Measurements from ENCODE around the gene CCNL2.
"Not testable (repeated sequence)": the region's sequence is repeated elsewhere in the genome, so short reads cannot be mapped to it uniquely, and the experiment has no call there.

Gene CCNL2

GRCh38 chr1:1415751-1416150, 16.6 kb upstream of the CCNL2 start:
- H3K79me2 ChIP-seq (ENCODE audit: insufficient read depth, low read length) = no peaks in the 10 kb centered on the region
- no peaks in the 10 kb centered on the region for H3K36me3 ChIP-seq (ENCODE audit: insufficient read depth, low read length)
- no peak overlapping the region for H3K27ac ChIP-seq (ENCODE audit: low read length)
- ATAC-seq (ENCODE audit: insufficient read depth, low read depth) = no peak
- no peaks in the 10 kb centered on the region for H3K9me3 ChIP-seq (ENCODE audit: insufficient read depth, low read length, severe bottlenecking)
- no peaks in the 10 kb centered on the region for H3K4me1 ChIP-seq (ENCODE audit: insufficient read depth, low read length)
- no peak overlapping the region for H3K4me3 ChIP-seq (ENCODE audit: low read depth in 1 of 2, low read length in 2 of 2)
- no peak overlapping the region for H3K4me2 ChIP-seq (ENCODE audit: insufficient read depth, low read length)
- H4K20me1 ChIP-seq (ENCODE audit: insufficient read depth, low read length) = no peaks in the 10 kb centered on the region
- no peak overlapping the region for H2AFZ ChIP-seq (ENCODE audit: low read depth, low read length)
- no peak overlapping the region for H3K9ac ChIP-seq (ENCODE audit: low read depth, low read length)
- no peak for DNase-seq
- no peak for TF ChIP-seq EZH2 (IDR thresholded peaks at IDR 0.05; ENCODE audit: borderline replicate concordance, low read depth, low read length, severe bottlenecking)
- no peak for TF ChIP-seq CTCF (IDR thresholded peaks at IDR 0.05; ENCODE audit: borderline replicate concordance, extremely low read depth, low read length, poor library complexity, severe bottlenecking)
- no peaks in the 10 kb centered on the region for H3K27me3 ChIP-seq (ENCODE audit: insufficient read depth, low read length, poor library complexity)

DNA sequence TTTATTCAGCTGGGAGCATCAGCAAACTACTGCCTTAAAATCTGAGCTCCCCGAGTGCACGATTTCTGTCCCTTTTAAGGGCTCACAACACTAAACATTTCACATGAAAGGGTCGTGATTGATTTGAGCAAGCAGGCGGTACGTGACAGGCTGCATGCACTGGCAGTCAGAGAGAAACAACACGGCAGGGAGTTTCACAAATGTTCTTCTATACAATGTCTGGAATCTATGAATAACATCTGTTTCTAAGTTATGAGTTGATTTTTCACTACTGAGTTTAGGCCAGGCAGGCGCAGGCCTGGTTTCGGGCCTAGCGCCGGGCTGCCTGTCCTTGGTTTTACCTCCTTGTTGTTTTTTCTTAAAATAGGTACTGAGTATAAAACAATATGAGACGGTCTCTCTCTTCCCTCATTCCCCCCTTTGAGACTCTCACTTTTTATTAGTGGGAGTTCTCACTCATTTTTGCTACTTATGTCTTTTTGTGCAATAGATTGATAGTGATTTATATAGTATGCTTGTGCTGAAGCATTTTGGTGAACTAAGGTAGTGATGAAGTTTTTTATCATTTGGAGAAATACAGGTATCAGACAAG, 13.3 kb upstream of the CCNL2 start:
- not testable (repeated sequence) for H4K20me1 ChIP-seq (ENCODE audit: insufficient read depth, low read length); H3K9ac ChIP-seq (ENCODE audit: low read depth, low read length); H3K27me3 ChIP-seq (ENCODE audit: insufficient read depth, low read length, poor library complexity); H2AFZ ChIP-seq (ENCODE audit: low read depth, low read length); H3K36me3 ChIP-seq (ENCODE audit: insufficient read depth, low read length); H3K4me3 ChIP-seq (ENCODE audit: low read depth in 1 of 2, low read length in 2 of 2); H3K9me3 ChIP-seq (ENCODE audit: insufficient read depth, low read length, severe bottlenecking); ATAC-seq (ENCODE audit: insufficient read depth, low read depth); H3K4me2 ChIP-seq (ENCODE audit: insufficient read depth, low read length); DNase-seq; H3K27ac ChIP-seq (ENCODE audit: low read length)
- Histone ChIP-seq H3K4me1 (ENCODE audit: insufficient read depth, low read length) (peaks cover 19% of the 10 kb centered on the region), H3K79me2 (ENCODE audit: insufficient read depth, low read length) (peaks cover 18% of the 10 kb centered on the region)

- TF ChIP-seq CTCF (IDR thresholded peaks at IDR 0.05; ENCODE audit: borderline replicate concordance, extremely low read depth, low read length, poor library complexity, severe bottlenecking) (no peak), EZH2 (IDR thresholded peaks at IDR 0.05; ENCODE audit: borderline replicate concordance, low read depth, low read length, severe bottlenecking) (no peak)
- Histone ChIP-seq H3K9me3 (ENCODE audit: insufficient read depth, low read length, severe bottlenecking) (no peaks in the 10 kb centered on the region), H3K27ac (ENCODE audit: low read length) (no peak overlapping the region), H3K4me3 (ENCODE audit: low read depth in 1 of 2, low read length in 2 of 2) (no peak overlapping the region), H3K27me3 (ENCODE audit: insufficient read depth, low read length, poor library complexity) (no peaks in the 10 kb centered on the region), H3K4me1 (ENCODE audit: insufficient read depth, low read length) (peaks cover 19% of the 10 kb centered on the region), H3K36me3 (ENCODE audit: insufficient read depth, low read length) (peaks cover 7% of the 10 kb centered on the region; the same call in 1 of the 2 replicates), H4K20me1 (ENCODE audit: insufficient read depth, low read length) (peaks cover 10% of the 10 kb centered on the region; the same call in 1 of the 2 replicates), H2AFZ (ENCODE audit: low read depth, low read length) (no peak overlapping the region), H3K9ac (ENCODE audit: low read depth, low read length) (no peak overlapping the region), H3K4me2 (ENCODE audit: insufficient read depth, low read length) (no peak overlapping the region), H3K79me2 (ENCODE audit: insufficient read depth, low read length) (peaks cover 26% of the 10 kb centered on the region)
- DNase-seq (no peak), ATAC-seq (ENCODE audit: insufficient read depth, low read depth) (no peak)
Measured at GRCh38 chr1:1411626-1412025, 12.5 kb upstream of the CCNL2 start.

- Histone ChIP-seq H3K36me3 (ENCODE audit: insufficient read depth, low read length) (peaks cover 21% of the 10 kb centered on the region), H3K4me1 (ENCODE audit: insufficient read depth, low read length) (peaks cover 32% of the 10 kb centered on the region), H3K79me2 (ENCODE audit: insufficient read depth, low read length) (peaks cover 40% of the 10 kb centered on the region), H4K20me1 (ENCODE audit: insufficient read depth, low read length) (peaks cover 18% of the 10 kb centered on the region; the same call in 1 of the 2 replicates)
- not testable (repeated sequence) for ATAC-seq (ENCODE audit: insufficient read depth, low read depth); H3K4me3 ChIP-seq (ENCODE audit: low read depth in 1 of 2, low read length in 2 of 2); DNase-seq; H3K9ac ChIP-seq (ENCODE audit: low read depth, low read length); H3K27ac ChIP-seq (ENCODE audit: low read length); H3K4me2 ChIP-seq (ENCODE audit: insufficient read depth, low read length); H2AFZ ChIP-seq (ENCODE audit: low read depth, low read length); H3K9me3 ChIP-seq (ENCODE audit: insufficient read depth, low read length, severe bottlenecking); H3K27me3 ChIP-seq (ENCODE audit: insufficient read depth, low read length, poor library complexity)
Measured at GRCh38 chr1:1410238-1410637, 11.1 kb upstream of the CCNL2 start.

Measured in DND-41 (cell line).